ENCODE measurements around the gene TCOF1. TPM values are rescaled to one million over a fixed set of nuclear protein-coding genes. Genes with fewer than 3 reads are reported as not detected.

TCOF1 gene
- total RNA-seq, 1 experiment from 2014 or later, result 92.9 TPM

- no peak for DNase-seq (ENCODE audit: low read depth)
Observed at GRCh38 chr5:150391064-150391834, 33.8 kb downstream of the TCOF1 start.

GRCh38 chr5:150391986-150392385 is 34.5 kb downstream of the TCOF1 start:
- no peak for DNase-seq (ENCODE audit: low read depth)

- no peak for DNase-seq (ENCODE audit: low read depth)
Observed at GRCh38 chr5:150392680-150393079, 35.2 kb downstream of the TCOF1 start.

GRCh38 chr5:150393096-150393645 is 35.7 kb downstream of the TCOF1 start:
- no peak for DNase-seq (ENCODE audit: low read depth)

DNA sequence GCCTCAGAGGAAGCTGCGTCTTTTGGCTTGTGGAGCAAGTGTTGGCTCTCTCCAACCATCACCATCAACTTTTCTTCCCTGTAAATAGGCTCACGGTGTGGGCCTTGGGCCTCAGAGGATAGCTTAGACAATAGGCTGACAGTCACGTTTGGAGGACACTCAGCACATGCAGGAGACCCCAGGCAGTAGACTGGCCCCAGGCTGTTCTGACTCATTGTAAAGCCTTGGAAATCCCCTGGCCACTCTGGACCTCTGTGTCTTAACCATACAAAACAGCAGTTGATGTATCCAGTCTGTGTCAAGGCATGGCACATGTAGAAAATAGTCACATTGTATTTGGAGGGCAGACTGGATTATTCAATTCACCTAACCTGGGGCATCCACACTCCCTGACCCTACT is 36.6 kb downstream of the TCOF1 start:
- DNase-seq (ENCODE audit: low read depth), result peak; percentile 29

- DNase-seq (ENCODE audit: low read depth), result no peak
Observed at GRCh38 chr5:150394912-150395687, 37.6 kb downstream of the TCOF1 start.

GRCh38 chr5:150395688-150395975 is 38.1 kb downstream of the TCOF1 start:
- no peak for DNase-seq (ENCODE audit: low read depth)

GRCh38 chr5:150396267-150396666 is 38.8 kb downstream of the TCOF1 start:
- DNase-seq (ENCODE audit: low read depth), result no peak

DNA sequence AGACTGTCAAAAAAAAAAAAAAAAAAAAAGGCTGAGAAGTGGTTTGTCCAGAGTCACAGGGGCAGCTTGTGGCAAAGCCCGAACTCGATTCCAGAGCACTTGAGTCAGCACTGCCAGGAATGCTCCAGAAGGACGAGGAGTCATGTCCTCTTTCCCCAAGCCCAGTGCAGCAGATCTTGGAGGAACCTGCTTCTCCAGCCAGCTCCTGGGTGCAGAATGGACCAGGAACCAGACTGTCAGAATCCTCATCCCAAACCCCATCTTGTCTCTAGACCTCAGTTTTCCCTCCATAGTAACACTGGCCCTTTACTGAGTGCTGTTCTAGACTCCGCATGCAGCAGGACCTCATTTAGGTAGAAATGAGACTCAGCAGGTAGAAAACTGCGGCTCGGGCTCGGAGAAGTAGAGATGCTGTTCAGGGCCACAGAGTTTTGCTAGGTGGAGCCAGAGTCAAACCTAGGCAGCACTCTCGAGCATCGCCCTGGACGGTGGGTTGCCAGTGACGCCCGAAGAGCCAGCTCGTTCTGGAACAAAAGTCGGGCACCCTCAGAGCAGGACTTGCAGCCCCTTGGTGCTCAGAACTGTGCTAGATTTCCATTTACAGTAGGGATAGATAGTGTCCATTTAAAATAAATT is 39.8 kb downstream of the TCOF1 start:
- DNase-seq (ENCODE audit: low read depth), result no peak

DNA sequence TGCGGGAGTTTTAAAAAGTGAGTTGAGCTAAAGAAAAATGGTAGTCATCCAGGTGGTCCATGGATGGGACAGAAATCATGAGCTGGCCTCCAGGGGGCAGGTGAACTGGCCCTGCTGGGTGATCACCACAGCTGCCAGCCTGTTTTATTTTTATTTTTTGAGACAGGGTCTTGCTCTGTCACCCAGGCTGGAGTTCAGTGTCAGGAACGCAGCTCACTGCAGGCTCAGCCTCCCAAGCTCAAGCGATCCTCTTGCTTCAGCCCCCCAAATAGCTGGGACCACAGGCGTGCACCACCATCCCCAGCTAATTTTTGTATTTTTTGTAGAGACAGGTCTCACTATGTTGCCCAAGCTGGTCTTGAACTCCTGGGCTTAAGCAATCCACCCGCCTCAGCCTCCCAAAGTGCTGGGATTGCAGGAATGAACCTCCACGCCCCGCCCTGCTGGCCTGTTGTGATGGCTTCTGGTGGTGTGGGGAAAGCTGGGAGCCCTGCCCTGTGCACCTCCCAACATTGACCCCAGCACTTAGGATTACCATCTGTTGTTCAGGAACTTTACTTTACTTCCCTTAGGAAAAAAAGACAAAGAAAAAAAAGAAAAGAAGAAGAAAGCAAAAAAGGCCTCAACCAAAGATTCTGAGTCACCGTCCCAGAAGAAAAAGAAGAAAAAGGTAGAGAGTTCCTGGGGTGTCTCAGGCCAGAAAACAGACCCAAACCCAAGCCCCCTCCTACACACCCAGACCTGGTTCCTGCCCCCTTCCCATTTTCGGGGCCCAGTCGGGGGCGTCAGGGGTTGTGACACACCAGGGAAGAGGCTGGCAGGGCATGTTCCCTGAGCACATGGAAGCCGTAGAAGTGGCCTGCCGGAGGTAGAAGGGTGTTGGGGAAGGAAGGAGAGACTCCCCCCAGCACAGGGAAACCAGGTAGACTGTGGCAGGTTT is 40.6 kb downstream of the TCOF1 start:
- DNase-seq (ENCODE audit: low read depth), result no peak

GRCh38 chr5:150398722-150399523 is 41.4 kb downstream of the TCOF1 start:
- DNase-seq (ENCODE audit: low read depth), result no peak

DNA sequence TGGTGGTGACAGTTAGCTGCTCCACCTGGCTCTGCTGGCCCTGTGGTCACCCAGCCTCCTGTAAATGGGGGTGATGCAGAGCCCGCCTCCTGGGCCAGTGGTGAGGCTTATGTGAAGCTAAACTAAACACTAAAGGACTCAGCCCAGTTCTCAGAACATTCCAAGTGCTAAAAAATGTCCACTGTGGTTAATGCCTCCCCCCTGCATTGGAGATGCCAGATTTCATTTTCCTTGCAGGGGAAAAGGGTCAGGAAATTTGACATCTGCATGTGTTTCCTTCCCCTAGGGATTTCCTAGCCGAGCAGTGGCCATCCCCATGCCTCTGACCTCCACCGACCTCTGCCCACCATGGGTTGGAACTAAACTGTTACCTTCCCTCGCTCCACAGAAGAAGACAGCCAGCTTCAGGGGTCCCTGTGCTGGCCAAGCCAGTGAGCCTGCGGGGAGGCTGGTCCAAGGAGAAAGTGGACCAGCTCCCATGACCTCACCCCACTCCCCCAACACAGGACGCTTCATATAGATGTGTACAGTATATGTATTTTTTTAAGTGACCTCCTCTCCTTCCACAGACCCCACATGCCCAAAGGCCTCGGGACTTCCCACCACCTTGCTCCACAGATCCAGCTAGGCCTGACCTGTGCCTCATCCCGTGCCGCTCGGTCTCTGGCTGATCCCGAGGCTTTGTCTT is 42.2 kb downstream of the TCOF1 start:
- no peak for DNase-seq (ENCODE audit: low read depth)

DNA sequence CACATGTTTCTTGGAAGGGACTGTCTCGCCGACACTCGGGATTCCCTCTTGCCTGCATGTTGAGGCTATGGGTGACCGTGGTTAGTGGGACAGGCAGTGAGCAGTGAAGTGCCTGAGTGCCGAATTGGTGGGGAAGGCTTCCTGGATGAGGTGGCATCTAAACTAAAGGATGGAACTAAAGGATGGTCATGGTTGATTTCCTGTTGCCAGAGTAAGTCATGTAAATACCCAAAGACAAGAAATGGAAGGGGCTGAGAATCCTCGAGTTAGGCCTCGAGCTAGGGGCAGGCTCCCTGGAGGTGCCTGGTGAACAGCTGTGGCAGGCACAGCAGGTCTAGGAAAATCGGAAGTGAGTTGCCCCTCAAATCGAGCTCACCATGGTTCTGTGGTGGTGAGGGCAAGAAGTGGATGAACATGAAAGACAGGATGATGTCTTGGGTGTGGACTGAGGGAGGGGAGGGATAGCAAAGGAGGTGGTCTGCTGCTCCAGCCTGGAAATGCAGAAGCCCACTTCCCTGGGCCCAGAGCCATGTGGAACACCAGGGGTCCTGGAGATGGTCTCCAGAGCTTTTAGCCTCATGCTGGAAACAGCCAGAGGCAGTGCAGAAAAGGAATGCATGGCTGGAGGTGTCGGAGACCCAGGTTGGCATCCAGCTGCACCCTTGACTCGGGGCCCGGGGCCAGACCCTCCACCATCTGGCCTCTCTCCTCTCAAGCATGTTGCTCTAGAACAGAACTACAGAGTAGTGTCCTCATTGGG is 43.0 kb downstream of the TCOF1 start:
- no peak for DNase-seq (ENCODE audit: low read depth)

DNA sequence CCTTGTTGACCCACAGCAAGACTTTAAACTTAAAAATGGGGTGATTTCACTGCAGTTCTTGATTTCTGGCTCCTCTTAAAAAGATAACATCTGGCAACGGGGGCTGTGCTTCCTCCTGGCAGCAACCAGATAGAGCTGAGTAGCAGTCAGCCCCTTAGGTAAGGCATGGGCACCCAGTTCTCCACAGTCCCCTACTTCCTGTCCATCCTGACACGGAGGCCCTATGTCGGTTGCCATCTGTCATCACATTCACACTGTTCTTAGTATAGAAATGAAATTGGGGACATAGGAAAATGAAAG is 43.5 kb downstream of the TCOF1 start:
- DNase-seq (ENCODE audit: low read depth), result no peak

DNA sequence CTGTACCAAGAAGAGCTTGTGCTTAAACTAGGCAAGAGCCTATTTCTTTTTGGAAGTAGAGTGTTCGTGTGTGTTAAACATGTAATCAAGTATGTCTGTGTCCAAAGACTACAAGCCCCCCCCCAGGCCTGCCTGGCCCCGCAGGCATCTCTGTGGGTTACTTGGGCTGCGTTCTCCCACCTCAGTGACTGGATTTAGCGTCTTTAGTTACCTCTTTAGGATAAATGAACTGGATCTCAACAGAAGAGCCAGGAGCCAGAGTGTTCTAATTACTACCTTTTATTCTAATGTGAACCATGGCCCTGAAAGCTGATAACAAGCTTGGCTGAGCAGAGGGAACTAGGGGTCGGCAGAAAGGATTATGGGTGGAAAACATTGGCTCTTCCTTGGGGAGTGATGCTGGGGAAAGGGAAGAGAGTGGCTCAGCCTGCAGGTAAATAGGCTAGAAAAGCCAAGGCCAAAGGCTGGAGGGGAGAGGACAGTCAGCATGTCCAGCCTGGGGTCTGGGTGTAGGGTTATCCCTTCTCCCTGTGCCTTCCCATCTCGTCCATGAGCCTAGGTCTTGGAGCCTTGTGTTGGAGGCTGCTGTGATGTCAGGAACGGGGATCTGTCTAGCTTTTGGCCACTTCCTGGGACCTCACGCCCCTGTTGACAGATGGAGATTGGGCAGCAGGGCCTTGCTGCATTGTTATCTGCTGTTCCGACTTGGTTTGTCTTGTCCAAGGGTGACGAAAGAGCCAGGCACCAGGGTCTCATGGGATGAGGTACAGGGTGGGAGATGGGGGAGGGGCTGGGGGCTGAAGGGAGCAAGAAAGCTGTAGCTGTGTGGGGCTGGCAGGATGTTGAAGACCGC is 44.1 kb downstream of the TCOF1 start:
- no peak for DNase-seq (ENCODE audit: low read depth)

DNA sequence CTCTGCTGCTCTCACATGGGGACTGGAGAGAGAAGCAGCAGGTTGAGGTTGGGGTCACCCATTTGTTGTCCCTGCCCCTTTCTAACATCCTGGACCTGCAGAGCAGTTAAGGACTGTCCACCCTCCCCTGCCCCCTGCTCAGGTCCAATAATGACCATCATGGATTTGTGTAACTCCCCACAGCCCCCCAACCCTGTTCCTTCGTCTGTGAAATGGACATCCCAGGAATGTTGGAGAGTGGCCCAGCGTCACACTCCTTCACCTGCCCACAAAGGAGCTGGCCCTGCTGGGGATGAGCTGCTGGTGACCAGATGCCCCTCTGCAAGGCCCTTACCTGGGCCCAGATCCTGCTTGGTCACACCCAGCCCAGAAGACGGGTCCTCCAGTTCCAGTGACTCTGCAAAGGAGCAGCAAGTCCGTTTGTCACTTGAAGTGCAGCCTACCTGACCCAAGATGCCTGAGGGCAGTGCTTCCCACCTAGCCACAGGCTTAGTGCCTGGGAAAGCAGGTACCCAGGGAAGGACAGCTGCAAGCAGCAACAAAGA is 44.8 kb downstream of the TCOF1 start:
- DNase-seq (ENCODE audit: low read depth), result no peak

- DNase-seq (ENCODE audit: low read depth), result no peak
Observed at GRCh38 chr5:150402901-150403342, 45.4 kb downstream of the TCOF1 start.

- no peak for DNase-seq (ENCODE audit: low read depth)
Observed at GRCh38 chr5:150404121-150404520, 46.6 kb downstream of the TCOF1 start.
